Natural killer cell (primary cell): ENCODE measurements around the gene CIAO3. TPM values are rescaled to one million over a fixed set of nuclear protein-coding genes. Genes with fewer than 3 reads are reported as not detected.
"Not testable (repeated sequence)": the region's sequence is repeated elsewhere in the genome, so short reads cannot be mapped to it uniquely, and the experiment has no call there.

Experiments used
- ATAC-seq, 3 donors: fragments of 150-1000 bp in 2 of 3; fragments of 200-7000 bp in 1 of 3; cut with Tn5 transposase; 1 replicate in 1 of 3; 2 replicates in 2 of 3; pipeline ENCODE4 v1.10.0; 2021; ENCODE audit warnings: mild to moderate bottlenecking in 2 of 3, moderate library complexity in 2 of 3
- DNase-seq, 2 donors: peaks; one replicate each; pipeline versions ENCODE4 v3.0.0 to v3.0.0-alpha.2; 2013 to 2021; ENCODE audit warnings: mixed read lengths in 1 of 2
- H3K27ac ChIP-seq: one replicate; pipeline ENCODE4 v1.5.1; 2013; ENCODE audit warnings: mild to moderate bottlenecking, low read length
- H3K27me3 ChIP-seq: one replicate; pipeline ENCODE4 v1.6.1; 2013; ENCODE audit warnings: low read length; ENCODE audit not compliant: control insufficient read depth, insufficient read depth
- H3K36me3 ChIP-seq: one replicate; pipeline ENCODE4 v1.6.1; 2013; ENCODE audit warnings: low read length; ENCODE audit not compliant: control insufficient read depth, insufficient read depth
- H3K4me1 ChIP-seq: one replicate; pipeline ENCODE4 v1.6.1; 2013; ENCODE audit warnings: low read length; ENCODE audit not compliant: control insufficient read depth, insufficient read depth
- H3K4me3 ChIP-seq: one replicate; pipeline ENCODE4 v1.5.1; 2013; ENCODE audit warnings: low read length
- H3K9me3 ChIP-seq: one replicate; pipeline ENCODE4 v1.6.1; 2013; ENCODE audit warnings: low read length; ENCODE audit not compliant: control insufficient read depth, insufficient read depth
- H3K27ac Mint-ChIP-seq, 2 donors: one replicate each; pipeline ENCODE4 v1.8.0; 2022; ENCODE audit warnings: mild to moderate bottlenecking in 2 of 2, mixed read lengths in 2 of 2, moderate library complexity in 1 of 2
- H3K27me3 Mint-ChIP-seq, 2 donors: one replicate each; pipeline ENCODE4 v1.8.0; 2022; ENCODE audit warnings: low read depth in 2 of 2, mixed read lengths in 2 of 2
- H3K36me3 Mint-ChIP-seq: one replicate; pipeline ENCODE4 v1.8.0; 2022; ENCODE audit warnings: mixed read lengths
- H3K4me1 Mint-ChIP-seq, 2 donors: one replicate each; pipeline ENCODE4 v1.8.0; 2022; ENCODE audit warnings: mixed read lengths in 2 of 2
- H3K4me3 Mint-ChIP-seq: one replicate; pipeline ENCODE4 v1.8.0; 2022; ENCODE audit warnings: mild to moderate bottlenecking, moderate library complexity, mixed read lengths
- H3K9me3 Mint-ChIP-seq, 2 donors: one replicate each; pipeline ENCODE4 v1.8.0; 2022; ENCODE audit warnings: mixed read lengths in 2 of 2
- CTCF ChIP-seq: fragments of 200-600 bp; IDR thresholded peaks from one replicate; pipeline ENCODE4 v1.8.0; 2022; ENCODE audit warnings: antibody characterized with exemption
- WGBS: methylation state at CpG from one replicate; pipeline ENCODE4 v1.1.7; 2013; ENCODE audit warnings: missing lambda C conversion rate; ENCODE audit not compliant: insufficient coverage; 5-methylcytosine and 5-hydroxymethylcytosine counted together
- intact Hi-C: fragments of 100-400 bp; cut with micrococcal nuclease; formaldehyde crosslinking; loops from one replicate; pipeline ENCODE4 v1.14.2; 2022
- total RNA-seq, 4 donors: library from RNA; stranded (reverse); fragments of 120-200 nt in 1 of 4; gene quantifications; one replicate each; pipeline versions ENCODE4 v1.2.3 to v1.2.4, GENCODE V29; 2013 to 2022

CIAO3 gene
- total RNA-seq, 3 donors from 2014 or later (not counting 1 experiment from before 2014, with no cell fraction given): 36.9 to 39.8 (median 37.5) TPM

- Mint-ChIP-seq H3K9me3 (no peaks in the 10 kb centered on the region), H3K27ac (no peak overlapping the region), H3K4me1 (peaks cover 0 to 5% of the 10 kb centered on the region in 2 donors), H3K4me3 (no peak overlapping the region), H3K27me3 (peaks cover 3 to 14% of the 10 kb centered on the region in 2 donors), H3K36me3 (no peaks in the 10 kb centered on the region)
- H3K4me1 ChIP-seq: no peaks in the 10 kb centered on the region
- H3K4me3 ChIP-seq: no peak overlapping the region
- ATAC-seq (no peak), DNase-seq (no peak)
- no peak for TF ChIP-seq CTCF
- no peak overlapping the region for H3K27ac ChIP-seq
- no peaks in the 10 kb centered on the region for H3K36me3 ChIP-seq
- no peaks in the 10 kb centered on the region for H3K27me3 ChIP-seq
- no peaks in the 10 kb centered on the region for H3K9me3 ChIP-seq
- intact Hi-C loops: no loop called here
- WGBS: 2% methylated on average over 11 of the region's 11 CpGs
Observed at GRCh38 chr16:754656-755055, 13.9 kb upstream of the CIAO3 start.

- H3K4me1 Mint-ChIP-seq, H3K9me3 Mint-ChIP-seq, H3K27me3 ChIP-seq, H3K4me3 ChIP-seq, H3K27ac Mint-ChIP-seq, intact Hi-C loops, H3K27ac ChIP-seq, H3K36me3 Mint-ChIP-seq, H3K4me1 ChIP-seq, DNase-seq, H3K9me3 ChIP-seq, H3K36me3 ChIP-seq, ATAC-seq, H3K4me3 Mint-ChIP-seq: not testable (repeated sequence)
- peaks cover 3 to 14% of the 10 kb centered on the region in 2 donors for H3K27me3 Mint-ChIP-seq
- 97% methylated on average over 11 of the region's 11 CpGs for WGBS
Observed at GRCh38 chr16:754121-754607, 13.4 kb upstream of the CIAO3 start.

DNA sequence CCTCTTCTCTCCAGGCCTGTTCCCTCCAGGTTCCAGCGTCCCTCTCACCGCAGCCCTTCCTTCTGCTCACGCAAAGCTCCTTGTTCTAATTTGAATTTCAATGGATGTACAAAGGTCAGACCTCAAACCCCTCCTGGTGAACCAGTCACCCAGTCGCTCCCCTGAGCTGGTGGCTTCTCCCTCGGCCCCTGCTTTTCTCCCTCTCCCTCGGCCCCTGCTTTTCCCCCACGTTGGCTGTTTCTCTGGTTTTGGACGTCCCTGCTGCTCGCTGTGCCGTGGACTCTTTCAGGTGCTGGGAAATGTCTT is 11.2 kb upstream of the CIAO3 start:
- Mint-ChIP-seq H3K36me3 (no peaks in the 10 kb centered on the region), H3K4me3 (no peak overlapping the region), H3K27me3 (peaks cover 3 to 8% of the 10 kb centered on the region in 2 donors), H3K27ac (no peak overlapping the region), H3K9me3 (no peaks in the 10 kb centered on the region), H3K4me1 (no peaks in the 10 kb centered on the region)
- H3K27ac ChIP-seq: no peak overlapping the region
- ATAC-seq (no peak), DNase-seq (no peak)
- H3K9me3 ChIP-seq: no peaks in the 10 kb centered on the region
- TF ChIP-seq CTCF: no peak
- no peaks in the 10 kb centered on the region for H3K4me1 ChIP-seq
- no peaks in the 10 kb centered on the region for H3K27me3 ChIP-seq
- intact Hi-C loops: no loop called here
- H3K36me3 ChIP-seq: no peaks in the 10 kb centered on the region
- H3K4me3 ChIP-seq: no peak overlapping the region
- 87% methylated on average over 10 of the region's 10 CpGs for WGBS

DNA sequence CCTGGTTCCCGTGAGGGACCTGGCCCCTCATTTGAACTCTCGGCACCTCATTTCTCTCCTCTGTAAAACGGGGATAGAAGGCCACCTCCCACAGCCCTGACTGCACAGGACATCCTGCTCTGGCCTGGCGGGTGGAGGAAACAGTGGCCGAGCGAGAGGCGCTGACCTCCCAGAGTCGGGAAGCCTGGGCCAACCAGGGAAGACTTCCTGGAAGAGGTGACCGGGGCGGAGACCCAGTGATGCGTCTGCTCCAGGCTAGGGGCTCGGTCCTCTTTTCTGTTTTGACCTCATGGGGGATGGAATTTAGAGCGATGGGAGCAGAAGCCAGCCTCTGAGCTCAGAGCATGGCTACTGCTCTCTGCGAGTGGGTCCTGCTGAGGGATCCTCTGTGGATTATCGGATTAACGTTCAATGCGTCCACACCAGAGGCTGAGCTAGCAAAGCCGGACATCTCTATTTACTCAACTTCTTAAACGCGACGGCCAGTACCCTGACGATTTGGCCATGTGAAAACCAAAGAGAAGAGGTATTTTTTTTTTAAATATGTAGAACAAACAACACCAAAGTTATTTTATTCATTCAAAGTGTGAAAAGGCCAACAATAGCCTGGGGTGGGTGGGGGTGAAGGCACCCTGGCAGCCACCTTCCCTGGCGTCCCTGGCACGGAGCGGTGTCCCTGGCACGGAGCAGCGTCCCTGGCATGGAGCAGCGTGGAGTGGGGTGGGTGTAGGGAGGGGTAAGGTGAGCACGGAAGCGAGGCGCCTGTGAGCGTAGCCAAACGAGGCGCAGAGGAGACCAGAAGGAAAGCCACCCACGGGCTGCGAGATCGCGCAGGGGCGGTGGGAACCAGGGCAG is 10.6 kb upstream of the CIAO3 start:
- H3K36me3 ChIP-seq: no peaks in the 10 kb centered on the region
- intact Hi-C loops: no loop called here
- H3K27me3 ChIP-seq: no peaks in the 10 kb centered on the region
- Mint-ChIP-seq H3K9me3 (no peaks in the 10 kb centered on the region), H3K27ac (no peak overlapping the region), H3K27me3 (peaks cover 1 to 2% of the 10 kb centered on the region in 2 donors), H3K36me3 (no peaks in the 10 kb centered on the region), H3K4me1 (no peaks in the 10 kb centered on the region), H3K4me3 (no peak overlapping the region)
- H3K9me3 ChIP-seq: no peaks in the 10 kb centered on the region
- WGBS: 87% methylated on average over 35 of the region's 39 CpGs
- no peak overlapping the region for H3K27ac ChIP-seq
- DNase-seq: no peak
- ATAC-seq: no peak
- no peak overlapping the region for H3K4me3 ChIP-seq
- TF ChIP-seq CTCF: no peak
- no peaks in the 10 kb centered on the region for H3K4me1 ChIP-seq
